Hepatocyte (in vitro differentiated cells): ENCODE data around the gene ALK. TPM values are rescaled to one million over a fixed set of nuclear protein-coding genes. Genes with fewer than 3 reads are reported as not detected.

Experiments used
- DNase-seq: peaks from one replicate; pipeline ENCODE4 v3.0.0-alpha.2; 2016; ENCODE audit warnings: low spot score
- H2AFZ ChIP-seq: fragments of 200-600 bp; sonication (generic); 2 replicates; pipeline ENCODE4 v1.6.0; 2016; ENCODE audit warnings: antibody characterized with exemption, mild to moderate bottlenecking
- H3K27ac ChIP-seq: fragments of 200-600 bp; sonication (generic); 2 replicates; pipeline ENCODE4 v1.5.1; 2016; ENCODE audit warnings: mild to moderate bottlenecking
- H3K27me3 ChIP-seq: fragments of 200-600 bp; sonication (generic); 2 replicates; pipeline ENCODE4 v1.6.1; 2016
- H3K36me3 ChIP-seq: fragments of 200-600 bp; sonication (generic); replicated peaks from 2 replicates; pipeline ENCODE4 v1.5.1; 2016; ENCODE audit warnings: low read depth; ENCODE audit not compliant: insufficient read depth
- H3K4me1 ChIP-seq: fragments of 200-600 bp; sonication (generic); 2 replicates; pipeline ENCODE4 v1.5.1; 2016; ENCODE audit warnings: mild to moderate bottlenecking, moderate library complexity; ENCODE audit not compliant: insufficient read depth
- H3K4me2 ChIP-seq: fragments of 200-600 bp; sonication (generic); 2 replicates; pipeline ENCODE4 v1.6.0; 2016
- H3K4me3 ChIP-seq: fragments of 200-600 bp; sonication (generic); 2 replicates; pipeline ENCODE4 v1.5.1; 2016; ENCODE audit warnings: mild to moderate bottlenecking
- H3K79me2 ChIP-seq: fragments of 200-600 bp; sonication (generic); 2 replicates; pipeline ENCODE4 v1.6.0; 2017; ENCODE audit warnings: mild to moderate bottlenecking
- H3K9me2 ChIP-seq: fragments of 200-600 bp; sonication (generic); replicated peaks from 2 replicates; pipeline ENCODE4 v1.6.0; 2017; ENCODE audit warnings: mild to moderate bottlenecking; ENCODE audit not compliant: insufficient read depth
- H3K9me3 ChIP-seq: fragments of 200-600 bp; sonication (generic); 2 replicates; pipeline ENCODE4 v1.5.1; 2016; ENCODE audit warnings: low read depth, mild to moderate bottlenecking
- H4K20me1 ChIP-seq: fragments of 200-600 bp; sonication (generic); 2 replicates; pipeline ENCODE4 v1.6.0; 2016; ENCODE audit warnings: mild to moderate bottlenecking; ENCODE audit not compliant: insufficient read depth, poor library complexity, severe bottlenecking
- CTCF ChIP-seq: fragments of 200-600 bp; sonication (generic); IDR thresholded peaks from 2 replicates; pipeline ENCODE4 v1.5.1; 2016; ENCODE audit warnings: antibody characterized with exemption, mild to moderate bottlenecking; ENCODE audit not compliant: poor library complexity
- EZH2 ChIP-seq: fragments of 200-600 bp; sonication (generic); IDR thresholded peaks from 2 replicates; pipeline ENCODE4 v1.6.1; 2016; ENCODE audit warnings: antibody characterized with exemption, mild to moderate bottlenecking, borderline replicate concordance
- EZH2phosphoT487 ChIP-seq: fragments of 200-600 bp; sonication (generic); IDR thresholded peaks from one replicate; pipeline ENCODE4 v1.6.1; 2018; ENCODE audit warnings: antibody characterized with exemption, mild to moderate bottlenecking, low read depth, moderate library complexity; ENCODE audit not compliant: unreplicated experiment, severe bottlenecking
- WGBS: methylation state at CpG from one replicate; pipeline ENCODE4 v1.1.6; 2016; ENCODE audit warnings: low lambda C conversion rate; ENCODE audit errors: missing lambda C conversion rate; 5-methylcytosine and 5-hydroxymethylcytosine counted together
- polyA plus RNA-seq: library from polyadenylated mRNA; unstranded; fragments of >200 nt; fragmentation: Nextera tagmentation; extraction: Ambion mirVana; gene quantifications from 2 replicates; pipeline ENCODE4 v1.2.1, GENCODE V29; 2016
- total RNA-seq: library from RNA; depleted of rRNA; stranded (reverse); fragments of >200 nt; gene quantifications from 2 replicates; pipeline ENCODE4 v1.2.3, GENCODE V29; 2014

The ALK gene
- total and polyA plus RNA-seq, 2 experiments from 2014 or later, result 0.16 to 0.27 TPM

- no peaks in the 10 kb centered on the region for H3K9me2 ChIP-seq
- H3K79me2 ChIP-seq, result no peaks in the 10 kb centered on the region
- no peak overlapping the region for H3K4me3 ChIP-seq
- H3K27me3 ChIP-seq, result no peaks in the 10 kb centered on the region
- TF ChIP-seq EZH2 (no peak), EZH2phosphoT487 (no peak), CTCF (no peak)
- H3K9me3 ChIP-seq, result no peaks in the 10 kb centered on the region
- no peaks in the 10 kb centered on the region for H4K20me1 ChIP-seq
- no peak overlapping the region for H3K27ac ChIP-seq
- no peak overlapping the region for H3K4me2 ChIP-seq
- no peaks in the 10 kb centered on the region for H3K36me3 ChIP-seq
- no peak for DNase-seq
- no peak overlapping the region for H2AFZ ChIP-seq
- H3K4me1 ChIP-seq, result no peaks in the 10 kb centered on the region
Observed at GRCh38 chr2:29643196-29643595, 278.2 kb downstream of the ALK start.

DNA sequence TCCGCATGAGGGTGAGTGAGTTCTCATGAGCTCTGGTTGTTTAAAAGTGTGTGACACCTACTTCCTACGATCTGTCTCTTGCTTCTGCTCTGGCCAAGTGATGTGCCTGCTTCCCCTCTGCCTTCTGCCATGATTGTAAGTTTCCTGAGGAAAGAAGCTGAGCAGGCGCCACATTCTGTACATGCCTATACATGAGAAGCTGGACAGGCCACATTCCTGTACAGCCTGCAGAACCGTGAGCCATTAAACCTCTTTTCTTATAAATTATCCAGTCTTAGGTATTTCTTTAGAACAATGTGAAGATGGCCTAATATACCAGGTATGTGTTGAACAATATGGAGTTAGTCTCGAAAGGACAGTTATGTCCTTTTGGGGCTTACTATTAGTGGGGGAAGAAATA, 281.0 kb downstream of the ALK start:
- H3K4me2 ChIP-seq, result no peak overlapping the region
- H3K27ac ChIP-seq, result peak overlapping the region; percentile 54
- H3K4me3 ChIP-seq, result no peak overlapping the region
- no peaks in the 10 kb centered on the region for H3K9me3 ChIP-seq
- TF ChIP-seq EZH2 (no peak), EZH2phosphoT487 (no peak), CTCF (no peak)
- no peak overlapping the region for H2AFZ ChIP-seq
- H3K9me2 ChIP-seq, result no peaks in the 10 kb centered on the region
- no peaks in the 10 kb centered on the region for H3K36me3 ChIP-seq
- H3K4me1 ChIP-seq, result no peaks in the 10 kb centered on the region
- WGBS, result 62% methylated on average over 5 of the region's 5 CpGs
- no peaks in the 10 kb centered on the region for H3K79me2 ChIP-seq
- no peaks in the 10 kb centered on the region for H4K20me1 ChIP-seq
- DNase-seq, result no peak
- no peaks in the 10 kb centered on the region for H3K27me3 ChIP-seq

DNA sequence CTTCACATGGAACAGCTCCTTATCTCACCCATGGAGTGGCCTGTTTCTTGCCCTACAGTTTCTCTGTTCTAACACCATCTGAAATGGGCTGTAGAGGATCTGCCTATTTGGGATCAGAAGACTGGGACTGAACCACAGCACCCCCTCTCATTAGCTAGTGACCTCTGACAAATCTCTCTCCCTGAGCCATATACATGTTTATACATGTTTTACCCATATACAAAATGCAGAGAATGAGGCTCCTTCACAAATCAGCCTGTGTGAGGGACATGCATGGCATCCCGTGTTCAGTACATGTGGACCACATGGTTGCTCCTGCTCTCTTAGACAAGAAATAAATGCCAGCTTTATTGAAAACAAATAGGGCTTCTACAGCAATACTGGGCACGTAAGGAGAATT, 282.7 kb downstream of the ALK start:
- H3K27me3 ChIP-seq, result no peaks in the 10 kb centered on the region
- H3K27ac ChIP-seq, result no peak overlapping the region
- no peak overlapping the region for H3K4me2 ChIP-seq
- H3K4me1 ChIP-seq, result no peaks in the 10 kb centered on the region
- no peaks in the 10 kb centered on the region for H3K79me2 ChIP-seq
- no peaks in the 10 kb centered on the region for H3K9me2 ChIP-seq
- H3K9me3 ChIP-seq, result no peaks in the 10 kb centered on the region
- no peaks in the 10 kb centered on the region for H3K36me3 ChIP-seq
- WGBS, result 98% methylated on average over 2 of the region's 2 CpGs
- no peaks in the 10 kb centered on the region for H4K20me1 ChIP-seq
- H2AFZ ChIP-seq, result no peak overlapping the region
- DNase-seq, result no peak
- no peak overlapping the region for H3K4me3 ChIP-seq
- TF ChIP-seq EZH2, result no peak
- no peak for TF ChIP-seq EZH2phosphoT487

GRCh38 chr2:29634916-29635315, 286.5 kb downstream of the ALK start:
- no peaks in the 10 kb centered on the region for H3K27me3 ChIP-seq
- H3K4me1 ChIP-seq, result no peaks in the 10 kb centered on the region
- 97% methylated on average over 1 of the region's 1 CpG for WGBS
- H3K9me2 ChIP-seq, result no peaks in the 10 kb centered on the region
- DNase-seq, result no peak
- no peak overlapping the region for H2AFZ ChIP-seq
- TF ChIP-seq EZH2 (no peak), CTCF (no peak), EZH2phosphoT487 (no peak)
- H3K79me2 ChIP-seq, result no peaks in the 10 kb centered on the region
- H3K4me2 ChIP-seq, result no peak overlapping the region
- H3K27ac ChIP-seq, result no peak overlapping the region
- no peak overlapping the region for H3K4me3 ChIP-seq
- H3K36me3 ChIP-seq, result no peaks in the 10 kb centered on the region
- H3K9me3 ChIP-seq, result no peaks in the 10 kb centered on the region
- H4K20me1 ChIP-seq, result no peaks in the 10 kb centered on the region
